Erythroblast (primary cell): ENCODE results near the gene CTNND2.

Experiments used
- DNase-seq, 2 experiments: peaks; one replicate each; lab custom pipeline; 2025; lab: John Stamatoyannopoulos, UW
- GATA1 ChIP-seq: IDR thresholded peaks from 2 replicates; pipeline ENCODE4 v1.6.1; 2011; ENCODE audit warnings: low read depth, mild to moderate bottlenecking, control low read depth, low read length, moderate library complexity
- POLR2A ChIP-seq: IDR thresholded peaks from 2 replicates; pipeline ENCODE4 v1.6.1; 2011; ENCODE audit warnings: mild to moderate bottlenecking, low read length

Gene CTNND2

DNA sequence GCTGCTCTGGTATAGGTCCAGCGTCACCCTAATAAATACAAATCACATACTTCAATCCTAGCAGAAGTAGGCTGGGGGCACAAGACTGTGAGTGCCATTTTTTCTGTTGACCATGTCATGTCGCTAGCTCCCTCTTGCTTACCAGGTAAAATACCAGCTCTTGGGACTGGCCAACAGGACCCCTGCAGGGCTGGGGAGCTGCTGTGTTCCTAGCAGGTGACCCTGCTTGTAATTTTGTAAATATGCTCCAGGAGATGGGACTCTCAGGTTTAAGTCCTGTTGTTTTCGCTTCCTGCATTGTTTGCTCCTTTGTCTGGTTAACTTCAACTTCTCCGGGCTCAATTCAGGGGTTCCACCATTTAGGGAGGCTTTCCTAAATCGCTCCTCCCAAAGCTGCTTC lies 856.6 kb downstream of the CTNND2 start:
- DNase-seq, result no peak
- TF ChIP-seq GATA1, result no peak
- no peak for TF ChIP-seq POLR2A

DNA sequence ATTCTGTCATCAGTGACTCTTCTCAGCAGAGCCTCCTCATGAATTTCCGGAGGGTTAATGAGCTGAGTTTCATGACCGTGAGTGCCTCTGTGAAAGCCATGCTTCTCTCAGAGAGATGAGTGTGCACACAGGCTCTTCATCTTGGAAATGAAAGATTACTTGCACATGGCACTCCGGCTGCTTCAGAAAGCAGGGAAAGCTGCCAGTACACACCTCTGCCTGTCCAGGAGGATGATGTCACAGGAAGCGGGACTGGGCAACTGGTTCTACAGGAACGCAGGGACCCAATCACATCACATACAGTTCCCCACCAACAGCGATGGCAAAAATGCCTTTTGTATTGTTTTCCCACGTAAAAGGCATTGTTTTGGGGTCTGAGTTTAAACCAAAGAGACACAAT lies 857.2 kb downstream of the CTNND2 start:
- DNase-seq, result no peak
- no peak for TF ChIP-seq POLR2A
- no peak for TF ChIP-seq GATA1

DNA sequence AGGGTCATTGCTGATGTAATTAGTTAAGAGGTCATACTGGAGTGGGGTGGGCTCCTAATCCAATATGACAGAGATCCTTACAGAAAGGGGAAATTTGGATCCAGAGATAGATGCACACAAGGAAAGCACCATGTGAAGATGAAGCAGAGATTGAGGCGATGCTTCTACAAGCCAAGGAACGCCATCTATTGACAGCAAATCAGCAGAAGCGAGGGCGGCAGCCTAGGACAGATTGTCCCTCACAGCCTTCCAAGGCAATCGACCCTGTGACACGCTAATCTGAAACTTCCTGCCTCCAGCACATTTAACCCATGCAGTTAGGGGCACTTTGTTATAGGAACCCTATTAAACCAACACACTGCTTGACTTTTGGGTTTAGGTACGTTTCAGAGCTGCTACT lies 858.1 kb downstream of the CTNND2 start:
- DNase-seq, result no peak
- TF ChIP-seq POLR2A, result no peak
- TF ChIP-seq GATA1, result no peak

DNA sequence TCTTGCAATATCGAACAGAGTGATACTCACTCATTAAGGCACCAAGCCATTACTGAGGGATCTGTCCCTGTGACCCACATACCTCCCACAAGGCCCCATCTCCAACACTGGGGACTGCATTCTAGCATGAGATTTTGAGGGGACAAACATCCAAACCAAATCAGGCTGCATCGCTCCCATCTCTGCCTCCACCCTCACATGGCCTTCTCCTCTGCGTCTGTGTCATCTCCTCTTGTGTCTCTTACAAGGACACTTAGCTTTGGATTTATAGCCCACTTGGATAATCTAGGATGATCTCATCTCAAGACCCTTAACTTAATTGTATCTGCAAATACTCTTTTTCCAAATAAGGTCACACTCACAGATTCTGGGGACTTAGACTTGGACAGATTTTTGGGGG lies 858.8 kb downstream of the CTNND2 start:
- DNase-seq, result no peak
- TF ChIP-seq POLR2A (no peak), GATA1 (no peak)

DNA sequence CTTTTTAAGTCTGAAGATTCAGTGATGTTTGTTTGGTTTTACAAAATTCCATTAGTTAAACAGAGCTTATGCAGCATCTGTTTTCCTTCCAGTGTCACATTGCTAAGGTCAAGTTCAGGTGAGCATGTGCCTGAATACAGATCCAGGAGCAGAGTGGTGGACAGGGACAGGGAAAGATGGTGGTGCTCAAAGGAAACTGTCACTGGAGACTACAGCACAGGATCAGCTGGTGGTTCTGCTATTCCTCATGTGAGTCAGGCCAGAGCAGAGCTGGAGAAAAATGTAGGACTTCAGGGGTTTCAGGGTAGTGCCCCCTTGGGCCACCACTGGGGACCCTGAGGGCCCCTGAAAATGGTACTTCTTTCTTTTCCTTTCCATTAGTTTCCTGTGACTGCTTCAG lies 859.7 kb downstream of the CTNND2 start:
- TF ChIP-seq GATA1, result no peak
- TF ChIP-seq POLR2A, result no peak
- no peak for DNase-seq

DNA sequence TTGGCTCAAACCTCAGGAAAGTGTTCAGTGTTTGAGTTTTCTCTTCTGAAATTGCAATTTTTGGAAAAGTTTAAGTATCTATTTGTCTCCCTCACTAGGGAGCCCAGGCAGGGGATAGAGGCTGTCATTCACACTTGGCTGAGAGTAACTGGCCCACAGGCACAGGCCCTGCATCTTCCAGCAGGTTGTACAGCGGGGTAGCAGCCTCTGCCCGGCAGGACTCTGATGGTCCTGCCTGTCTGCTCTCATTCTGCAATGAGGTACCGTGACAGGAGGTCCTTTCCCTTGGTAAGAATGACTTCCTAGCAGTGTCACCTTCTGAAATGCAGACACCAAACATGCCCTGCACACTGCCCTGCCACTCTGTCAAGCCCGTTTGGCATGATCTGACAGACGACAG lies 860.4 kb downstream of the CTNND2 start:
- DNase-seq, result no peak
- TF ChIP-seq POLR2A, result no peak
- TF ChIP-seq GATA1, result no peak

DNA sequence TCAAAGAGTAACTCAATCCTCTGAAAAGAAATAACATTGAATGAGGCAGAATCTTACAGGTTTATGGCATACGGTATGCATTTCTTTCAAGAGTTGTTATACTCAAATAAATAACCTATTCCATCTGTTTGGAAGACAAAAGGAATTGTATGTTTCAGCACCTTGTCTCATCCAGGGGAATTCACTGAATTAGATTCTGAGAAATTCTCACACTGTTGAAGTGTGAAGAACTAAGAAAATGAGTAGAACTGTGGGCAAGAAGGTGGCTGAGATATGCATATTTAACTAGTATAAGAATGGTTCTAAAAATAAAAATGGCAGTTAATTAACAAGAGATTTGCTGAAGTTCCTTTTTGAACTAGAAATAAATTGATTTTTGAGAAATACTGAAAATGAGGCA lies 863.9 kb downstream of the CTNND2 start:
- no peak for DNase-seq
- TF ChIP-seq POLR2A, result no peak
- no peak for TF ChIP-seq GATA1

DNA sequence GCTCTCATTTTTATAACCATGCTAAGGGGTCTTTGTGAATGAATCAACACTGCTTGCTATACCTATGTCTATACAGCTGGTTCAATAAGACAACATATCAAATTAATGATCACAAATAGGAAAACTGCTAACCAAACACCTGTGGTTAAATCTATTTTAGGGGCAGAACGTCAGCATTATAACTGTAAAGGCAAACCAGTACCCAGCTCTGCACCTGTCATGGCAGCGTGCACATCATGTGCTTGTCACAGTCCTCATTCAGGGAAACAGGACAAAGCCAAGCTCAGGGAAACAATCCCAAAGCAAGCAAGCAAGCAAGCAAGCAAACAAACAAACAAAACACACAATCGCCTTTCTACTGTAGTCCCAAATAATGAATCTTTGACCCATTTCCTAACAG lies 865.5 kb downstream of the CTNND2 start:
- TF ChIP-seq GATA1 (no peak), POLR2A (no peak)

DNA sequence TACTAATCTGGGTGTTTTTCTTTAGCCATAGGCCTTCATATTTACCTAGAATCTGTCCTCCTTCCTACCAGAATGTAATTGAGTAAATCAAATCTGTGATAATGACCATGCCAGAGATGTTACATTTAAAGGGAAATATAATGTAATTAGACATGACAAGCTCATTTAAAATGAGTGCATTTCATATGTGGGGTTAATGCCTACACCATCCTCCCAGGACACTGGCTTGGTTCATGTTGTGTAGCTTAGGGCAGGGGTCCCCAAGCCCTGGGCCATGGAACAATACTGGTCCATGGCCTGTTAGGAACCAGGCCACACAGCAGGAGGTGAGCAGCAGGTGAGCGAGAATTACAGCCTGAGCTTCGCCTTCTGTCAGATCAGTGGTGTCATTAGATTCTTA lies 866.3 kb downstream of the CTNND2 start:
- TF ChIP-seq GATA1 (no peak), POLR2A (no peak)
- no peak for DNase-seq

More for the DNA sequence above, 865.5 kb downstream of the CTNND2 start:
- no peak for DNase-seq

DNA sequence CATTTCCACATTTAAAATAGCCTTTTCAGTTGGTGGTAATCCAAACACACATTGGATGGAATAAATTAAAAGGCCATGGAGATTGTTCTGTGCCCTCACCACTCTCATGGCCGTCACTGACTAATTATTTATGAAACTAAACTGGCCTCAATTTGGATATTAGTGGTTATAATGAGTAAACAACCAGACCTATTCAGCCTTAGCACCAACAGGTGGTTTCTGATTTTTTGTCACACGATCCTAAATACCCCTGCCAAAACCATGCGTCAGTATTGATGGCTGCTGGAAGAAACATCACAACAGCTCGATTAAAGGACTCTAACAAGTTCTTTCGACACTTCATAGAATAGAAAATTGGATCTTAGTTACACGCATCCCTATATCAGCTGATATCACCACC lies 867.2 kb downstream of the CTNND2 start:
- no peak for DNase-seq
- no peak for TF ChIP-seq POLR2A
- TF ChIP-seq GATA1, result no peak

DNA sequence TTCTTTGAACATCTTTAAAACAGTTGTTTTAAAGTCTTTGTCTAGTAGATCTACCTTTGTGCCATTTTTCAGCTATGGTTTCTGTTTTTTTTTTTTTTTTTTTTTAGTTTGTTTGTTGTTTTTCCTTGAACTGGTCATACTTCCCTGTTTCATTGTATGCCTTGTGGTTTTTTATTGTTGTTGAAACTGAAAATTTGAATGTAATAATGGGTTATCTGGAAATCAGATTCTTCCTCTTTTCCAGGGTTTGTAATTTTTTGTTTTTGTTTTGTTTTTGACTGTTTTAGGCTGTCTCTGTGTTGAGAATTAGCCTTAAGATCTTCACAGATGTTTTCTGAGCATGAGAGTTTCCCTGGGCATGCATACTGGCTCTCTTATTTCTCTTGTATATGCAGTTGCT lies 873.6 kb downstream of the CTNND2 start:
- no peak for DNase-seq
- TF ChIP-seq GATA1 (no peak), POLR2A (no peak)

DNA sequence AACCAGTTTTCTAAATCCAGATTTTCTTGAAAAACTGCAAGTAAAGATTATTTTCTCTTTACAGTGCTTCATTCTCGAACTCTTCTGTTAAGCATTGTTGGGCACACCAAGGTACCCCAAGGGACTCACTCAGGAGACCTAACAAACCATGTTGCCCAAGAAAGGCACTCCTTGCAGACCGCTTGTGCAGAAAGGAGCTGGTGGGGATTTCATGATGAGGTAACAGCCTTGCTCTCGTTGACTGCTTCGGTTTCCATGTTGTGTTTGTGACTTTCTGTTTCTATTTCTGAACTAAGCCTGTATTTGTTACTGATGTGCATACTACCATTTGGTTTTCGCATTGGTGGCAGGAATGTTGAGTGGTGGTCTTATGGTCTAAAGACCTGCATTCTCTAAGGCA lies 876.6 kb downstream of the CTNND2 start:
- TF ChIP-seq GATA1, result no peak
- TF ChIP-seq POLR2A, result no peak
- DNase-seq, result no peak

DNA sequence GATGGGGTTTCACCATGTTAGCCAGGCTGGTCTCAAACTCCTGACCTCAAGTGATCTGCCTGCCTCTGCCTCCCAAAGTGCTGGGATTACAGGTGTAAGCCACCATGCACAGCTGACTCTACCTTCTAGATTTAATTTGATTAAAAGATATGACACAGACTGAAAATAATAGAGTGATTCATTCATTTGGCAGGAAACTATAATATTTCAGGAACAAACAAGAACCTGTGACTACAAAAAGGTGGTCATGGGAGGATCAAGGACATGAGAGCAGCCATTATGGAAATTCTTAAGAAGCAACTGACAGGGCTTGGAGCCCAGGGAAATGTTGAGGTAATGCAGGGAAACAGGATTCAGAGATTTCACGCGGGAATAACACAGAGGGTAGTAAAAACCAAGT lies 877.7 kb downstream of the CTNND2 start:
- no peak for TF ChIP-seq POLR2A
- no peak for TF ChIP-seq GATA1
- DNase-seq, result no peak

DNA sequence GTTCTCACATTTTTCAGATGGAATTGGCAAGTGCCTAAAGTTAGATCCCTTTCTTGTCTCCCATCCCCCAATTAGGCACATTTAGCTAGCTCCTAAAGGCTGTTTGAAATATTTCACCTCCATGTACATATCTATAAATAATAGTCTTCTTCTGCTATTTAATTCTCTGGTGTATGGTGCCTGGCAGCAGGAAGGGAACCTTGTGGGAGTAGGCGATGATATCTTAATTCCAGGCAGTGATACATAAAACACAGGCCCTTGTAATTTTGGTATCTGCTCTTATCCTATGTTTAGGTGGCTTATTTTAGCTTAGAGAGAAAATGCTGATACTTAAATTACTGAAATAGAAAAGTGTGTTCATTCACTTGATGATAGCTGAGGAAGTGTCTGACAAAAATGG lies 880.3 kb downstream of the CTNND2 start:
- DNase-seq, result no peak
- TF ChIP-seq GATA1, result no peak
- TF ChIP-seq POLR2A, result no peak

DNA sequence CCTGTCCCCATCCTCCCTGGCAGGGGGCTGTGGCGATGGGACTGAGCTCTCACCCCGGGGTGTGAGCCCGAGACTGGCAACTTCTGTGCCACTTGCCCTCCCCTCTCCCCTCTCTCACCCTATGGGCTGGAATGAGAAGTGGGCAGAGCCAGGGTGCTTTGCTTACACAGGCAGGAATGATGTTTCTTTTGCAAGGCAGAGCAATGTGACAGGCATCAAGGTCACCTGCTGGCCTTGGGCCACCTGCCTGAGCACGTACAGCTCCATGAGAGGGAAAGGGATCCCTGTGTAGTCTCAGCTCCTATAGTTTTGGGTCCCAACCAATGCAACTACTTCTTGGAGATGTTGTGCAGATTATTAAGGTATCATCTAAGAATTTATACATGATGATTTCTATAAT lies 890.5 kb downstream of the CTNND2 start:
- TF ChIP-seq POLR2A, result no peak
- no peak for TF ChIP-seq GATA1
- DNase-seq, result no peak

DNA sequence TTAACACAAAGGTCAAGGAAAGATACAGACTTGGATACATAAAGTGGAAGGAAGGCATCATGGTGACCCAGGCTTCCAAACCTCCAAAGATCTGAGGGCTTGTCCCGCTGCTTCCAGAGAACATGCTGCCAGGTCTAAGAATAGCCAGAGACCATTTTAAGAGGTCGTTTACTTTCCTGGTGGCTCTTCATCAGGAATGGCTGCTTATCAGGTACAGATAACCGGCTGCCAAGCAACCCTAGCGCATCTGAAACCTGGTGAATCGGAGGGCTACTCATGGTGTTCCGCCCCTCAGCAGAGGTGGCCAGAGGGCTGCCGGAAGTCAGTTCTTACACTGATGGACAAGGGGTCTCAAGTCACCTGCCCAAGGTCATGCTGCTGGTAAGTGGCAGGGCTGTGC lies 892.0 kb downstream of the CTNND2 start:
- TF ChIP-seq POLR2A, result no peak
- TF ChIP-seq GATA1, result no peak

More for the DNA sequence above, 892.0 kb downstream of the CTNND2 start:
- DNase-seq, result no peak
